Fibroblast of mammary gland (primary cell): ENCODE results near the gene FBXO36.
"Not testable (repeated sequence)": the region's sequence is repeated elsewhere in the genome, so short reads cannot be mapped to it uniquely, and the experiment has no call there.

Experiments
- DNase-seq: peaks from one replicate; pipeline ENCODE4 v3.0.0-alpha.2; 2010; ENCODE audit warnings: low read depth
- H3K4me3 ChIP-seq: 2 replicates; pipeline ENCODE4 v1.5.1; 2011; ENCODE audit warnings: low read depth, mild to moderate bottlenecking, low read length, moderate library complexity; ENCODE audit not compliant: control insufficient read depth
- TF ChIP-seq, protein P1 (sequence below): conservative IDR thresholded peaks from 2 replicates; pipeline ENCODE4 v1.5.1; 2011; ENCODE audit warnings: low read depth, low read length, inconsistent platforms; ENCODE audit not compliant: control insufficient read depth, insufficient read depth

FBXO36 gene

DNA sequence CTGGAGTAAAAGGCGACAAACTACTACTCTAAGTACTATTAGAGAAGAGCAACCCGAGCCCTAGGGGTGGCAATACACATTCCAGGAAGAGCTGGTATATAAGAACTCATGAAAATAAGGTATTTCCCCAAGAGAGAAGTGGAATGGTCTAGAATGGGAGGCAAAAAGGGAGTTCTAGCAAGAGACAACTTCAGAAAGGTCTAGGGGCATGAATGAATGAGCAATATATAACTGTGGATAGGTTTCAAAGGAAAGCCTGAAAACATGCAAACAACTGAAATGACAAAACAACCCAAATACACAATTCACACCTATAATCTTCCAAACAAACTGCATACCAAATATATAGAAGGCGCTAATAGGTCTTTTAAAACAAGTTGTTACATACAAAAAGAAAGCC lies 22.7 kb upstream of the FBXO36 start:
- no peak overlapping the region for H3K4me3 ChIP-seq
- DNase-seq = no peak
- TF ChIP-seq, protein P1, sequence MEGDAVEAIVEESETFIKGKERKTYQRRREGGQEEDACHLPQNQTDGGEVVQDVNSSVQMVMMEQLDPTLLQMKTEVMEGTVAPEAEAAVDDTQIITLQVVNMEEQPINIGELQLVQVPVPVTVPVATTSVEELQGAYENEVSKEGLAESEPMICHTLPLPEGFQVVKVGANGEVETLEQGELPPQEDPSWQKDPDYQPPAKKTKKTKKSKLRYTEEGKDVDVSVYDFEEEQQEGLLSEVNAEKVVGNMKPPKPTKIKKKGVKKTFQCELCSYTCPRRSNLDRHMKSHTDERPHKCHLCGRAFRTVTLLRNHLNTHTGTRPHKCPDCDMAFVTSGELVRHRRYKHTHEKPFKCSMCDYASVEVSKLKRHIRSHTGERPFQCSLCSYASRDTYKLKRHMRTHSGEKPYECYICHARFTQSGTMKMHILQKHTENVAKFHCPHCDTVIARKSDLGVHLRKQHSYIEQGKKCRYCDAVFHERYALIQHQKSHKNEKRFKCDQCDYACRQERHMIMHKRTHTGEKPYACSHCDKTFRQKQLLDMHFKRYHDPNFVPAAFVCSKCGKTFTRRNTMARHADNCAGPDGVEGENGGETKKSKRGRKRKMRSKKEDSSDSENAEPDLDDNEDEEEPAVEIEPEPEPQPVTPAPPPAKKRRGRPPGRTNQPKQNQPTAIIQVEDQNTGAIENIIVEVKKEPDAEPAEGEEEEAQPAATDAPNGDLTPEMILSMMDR = no peak

DNA sequence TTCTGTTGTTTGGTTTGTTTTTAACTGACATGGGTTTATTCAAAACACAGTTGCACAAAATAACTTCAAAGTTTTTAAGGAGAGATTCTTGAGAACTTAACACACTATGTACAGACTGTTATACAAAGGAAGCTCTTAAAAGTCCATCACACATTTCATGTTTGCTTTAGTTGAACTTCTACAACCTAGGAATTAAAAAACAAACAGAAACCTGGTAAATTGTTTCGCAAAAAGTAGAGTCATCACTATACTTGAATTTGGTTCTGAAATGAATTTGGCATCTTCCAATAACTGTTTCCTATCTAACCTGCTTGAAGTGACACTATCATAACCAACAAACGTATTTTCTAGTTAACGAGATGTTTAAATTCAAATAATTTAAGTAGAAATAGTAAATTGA lies 22.3 kb upstream of the FBXO36 start:
- no peak overlapping the region for H3K4me3 ChIP-seq
- TF ChIP-seq, protein P1 = no peak
- DNase-seq = no peak

DNA sequence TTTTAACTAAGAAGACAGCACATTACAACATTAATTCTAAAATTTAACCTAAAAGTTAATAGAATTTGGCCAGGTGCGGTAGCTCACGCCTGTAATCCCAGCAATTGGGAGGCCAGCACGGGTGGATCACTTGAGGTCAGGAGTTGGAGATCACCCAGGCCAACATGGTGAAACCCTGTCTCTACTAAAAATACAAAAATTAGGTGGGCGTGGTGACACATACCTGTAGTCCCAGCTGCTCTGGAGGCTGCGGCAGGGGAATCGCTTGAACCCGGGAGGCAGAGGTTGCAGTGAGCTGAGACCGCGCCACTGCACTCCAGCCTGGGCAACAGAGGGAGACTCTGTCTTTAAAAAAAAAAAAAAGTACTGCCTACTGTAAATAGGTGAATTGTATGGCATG lies 21.8 kb upstream of the FBXO36 start:
- DNase-seq, H3K4me3 ChIP-seq: not testable (repeated sequence)

DNA sequence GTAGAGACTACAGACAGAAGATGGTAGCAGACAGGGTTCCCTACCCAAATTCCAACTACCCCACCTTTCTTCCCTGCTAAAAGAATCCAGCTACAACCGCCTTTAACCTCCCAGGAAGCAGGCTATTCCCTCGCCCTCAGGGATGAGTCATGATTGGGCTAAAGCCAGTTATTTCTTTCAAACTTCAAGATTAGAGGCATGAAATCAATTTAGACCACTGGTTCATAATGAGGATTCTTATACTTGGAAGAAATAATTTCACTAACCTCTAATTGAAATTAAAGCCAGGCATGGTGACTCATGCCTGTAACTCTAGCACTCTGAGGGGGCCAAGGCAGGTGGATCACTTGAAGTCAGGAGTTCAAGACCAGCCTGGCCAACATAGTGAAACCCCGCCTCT lies 20.5 kb upstream of the FBXO36 start:
- no peak overlapping the region for H3K4me3 ChIP-seq
- TF ChIP-seq, protein P1 = no peak
- DNase-seq = peak; percentile 81

DNA sequence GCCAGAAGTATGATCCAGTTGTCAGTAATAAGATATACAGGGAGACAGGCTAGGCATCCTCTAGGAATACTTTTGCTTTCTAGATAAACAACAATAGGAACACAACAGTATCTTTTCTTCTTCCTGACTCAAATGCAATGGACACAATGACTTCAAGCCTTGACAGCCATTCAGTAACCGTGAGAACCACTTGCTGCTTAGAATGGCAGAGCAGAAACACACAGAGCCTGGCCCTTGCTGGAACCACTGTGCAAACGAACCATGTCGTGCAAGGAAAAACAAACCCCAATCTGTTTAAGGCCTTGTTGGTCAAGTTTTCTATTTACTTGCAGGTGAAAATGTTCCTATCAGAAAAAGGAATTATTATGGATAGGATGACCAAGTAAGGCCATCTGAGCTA lies 19.3 kb upstream of the FBXO36 start:
- TF ChIP-seq, protein P1 = no peak
- H3K4me3 ChIP-seq = no peak overlapping the region
- DNase-seq = no peak

DNA sequence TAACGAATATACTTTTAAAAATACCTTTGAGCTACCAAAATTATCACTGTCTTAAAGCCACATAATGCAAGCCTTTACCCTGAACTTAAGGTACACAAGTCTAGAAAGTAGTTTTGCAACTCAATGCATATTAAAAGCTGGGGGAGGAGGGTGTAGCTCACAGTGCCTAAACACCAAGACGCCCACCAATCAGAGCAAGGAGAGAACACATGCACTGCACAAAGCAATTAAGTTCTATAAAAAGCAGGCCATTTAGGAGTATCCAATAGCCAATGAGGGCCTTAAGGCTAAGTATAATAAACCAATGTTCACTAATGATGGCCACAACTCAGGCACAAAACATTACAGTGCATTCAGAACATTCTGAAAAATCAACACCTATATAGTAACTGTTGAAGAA lies 16.7 kb upstream of the FBXO36 start:
- TF ChIP-seq, protein P1 = no peak
- DNase-seq = no peak
- H3K4me3 ChIP-seq = no peak overlapping the region

DNA sequence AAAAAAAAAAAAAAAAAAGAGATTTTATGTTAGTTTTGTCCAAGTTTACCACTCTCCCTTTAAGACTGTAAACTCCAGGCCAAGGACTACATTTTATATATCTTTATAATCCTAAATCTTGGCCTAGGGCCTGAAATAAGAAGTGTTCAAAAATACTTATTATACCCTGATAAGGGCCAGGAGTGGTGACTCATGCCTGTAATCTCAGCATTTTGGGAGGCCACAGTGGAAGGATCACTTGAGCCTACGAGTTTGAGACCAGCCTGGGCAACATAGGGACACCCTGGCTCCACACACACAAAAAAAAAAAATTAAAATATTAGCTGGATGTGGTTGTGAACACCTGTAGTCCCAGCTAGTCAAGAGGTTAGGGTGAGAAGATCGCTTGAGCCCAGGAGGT lies 13.2 kb upstream of the FBXO36 start:
- H3K4me3 ChIP-seq = no peak overlapping the region
- TF ChIP-seq, protein P1 = no peak
- no peak for DNase-seq
